Fibroblast of lung (primary cell): Measurements from ENCODE around the gene ADGRG3.

Source experiments
- CTCF ChIP-seq, 2 donors: IDR thresholded peaks in 1 of 2; conservative IDR thresholded peaks in 1 of 2; 1 replicate in 1 of 2; 2 replicates in 1 of 2; pipeline ENCODE4 v1.5.1; 2011 to 2012; ENCODE audit warnings: low read length in 2 of 2, control low read depth in 1 of 2, inconsistent platforms in 1 of 2, low read depth in 1 of 2, mild to moderate bottlenecking in 1 of 2
- EZH2 ChIP-seq: IDR thresholded peaks from 2 replicates; pipeline ENCODE4 v1.5.1; 2012; ENCODE audit warnings: low read length, control low read depth, mild to moderate bottlenecking; ENCODE audit errors: missing control alignments

- TF ChIP-seq CTCF (conservative IDR thresholded peaks at IDR 0.05 in 1 of 2, IDR thresholded peaks at IDR 0.05 in 1 of 2; ENCODE audit: low read depth in 1 of 2, low read length in 2 of 2) (no peak), EZH2 (no peak)
These were observed 61.0 kb downstream of the ADGRG3 start for GRCh38 chr16:57729182-57729484.
